Adrenal gland (tissue), 5 donors: ENCODE data around the gene SDR42E2.

Source experiments
- CTCF ChIP-seq, 6 experiments: fragments of 450-650 bp in 4 of 6; fragments of 200-600 bp in 2 of 6; sonication (generic) in 1 of 6; IDR thresholded peaks; 1 replicate in 5 of 6; 2 replicates in 1 of 6; pipeline versions ENCODE4 v1.5.1 to v1.8.0; 2016 to 2021; ENCODE audit warnings: antibody characterized with exemption in 6 of 6, mild to moderate bottlenecking in 2 of 6, moderate library complexity in 1 of 6
- POLR2A ChIP-seq, 2 donors: fragments of 450-650 bp; IDR thresholded peaks; one replicate each; pipeline ENCODE4 v1.6.1; 2017; ENCODE audit warnings: antibody characterized with exemption in 2 of 2, mild to moderate bottlenecking in 2 of 2, moderate library complexity in 1 of 2
- donor health status: DM: no; HTN: no; CAD: no.

GRCh38 chr16:22232277-22233036, 70.2 kb downstream of the SDR42E2 start:
- no peak for TF ChIP-seq CTCF (IDR thresholded peaks at IDR 0.05)
- no peak for TF ChIP-seq POLR2A (IDR thresholded peaks at IDR 0.05)
